Hematopoietic multipotent progenitor cell treated with erythropoietin and hydrocortisone succinate and interleukin-3 and kit ligand, for 15 days (in vitro differentiated cells): ENCODE data around the gene CES4A.
"Not testable (repeated sequence)": the region's sequence is repeated elsewhere in the genome, so short reads cannot be mapped to it uniquely, and the experiment has no call there.

Experiments
- DNase-seq: peaks from one replicate; pipeline ENCODE4 v3.0.0-alpha.2; 2015; ENCODE audit warnings: low spot score

The CES4A gene

DNA sequence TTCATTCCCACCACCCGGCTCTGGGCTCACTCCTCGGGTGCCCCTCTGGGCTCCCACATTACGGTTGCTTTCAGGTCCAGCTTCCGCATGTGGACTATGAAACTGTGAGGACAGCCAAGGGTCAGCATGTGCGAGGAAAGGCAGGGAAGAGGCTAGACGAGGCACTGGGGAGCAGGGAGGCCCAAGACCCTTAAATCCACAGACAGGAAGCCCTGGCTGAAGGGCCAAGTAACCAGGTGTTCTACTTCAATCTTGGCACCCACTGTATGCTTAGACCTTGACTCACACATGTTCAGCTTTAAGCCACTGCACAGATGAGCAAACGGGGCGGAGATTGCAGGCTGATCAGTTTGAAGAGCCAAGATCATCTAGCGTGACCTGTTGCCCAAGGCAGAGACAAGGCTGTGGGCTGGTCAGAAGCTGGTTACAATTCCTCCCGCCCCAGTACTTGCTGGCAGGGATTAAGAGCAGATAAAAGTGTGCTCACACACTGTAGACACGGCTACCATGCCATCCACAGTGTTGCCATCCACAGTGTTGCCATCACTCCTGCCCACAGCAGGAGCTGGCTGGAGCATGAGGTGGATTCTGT is at the start of gene CES4A:
Gene CES4A, plus strand, starts transcription at position 393 of the 592 bp plus-strand sequence. Its CDS starts 184 bp downstream, at position 577.
- no peak for DNase-seq

DNA sequence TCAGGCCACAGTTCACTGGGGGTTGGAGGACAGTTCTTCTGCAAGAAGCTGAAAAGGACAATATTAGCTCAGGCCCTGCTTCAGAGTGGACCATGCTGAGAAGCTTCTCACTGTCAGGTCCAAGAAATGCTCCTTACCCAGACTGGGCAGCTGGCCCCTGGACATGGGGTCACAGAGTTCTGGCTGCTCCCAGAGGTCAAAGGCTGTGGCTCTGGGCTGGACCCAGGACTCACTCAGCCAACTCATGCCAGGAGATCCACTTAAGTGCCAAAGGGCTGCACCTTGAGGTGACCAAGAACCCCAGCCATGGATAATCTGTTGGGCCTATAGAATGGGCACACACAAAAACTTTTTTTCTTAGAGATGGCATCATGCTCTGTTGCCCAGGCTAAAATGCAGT is 49.0 kb upstream of the CES4A start:
- no peak for DNase-seq

DNA sequence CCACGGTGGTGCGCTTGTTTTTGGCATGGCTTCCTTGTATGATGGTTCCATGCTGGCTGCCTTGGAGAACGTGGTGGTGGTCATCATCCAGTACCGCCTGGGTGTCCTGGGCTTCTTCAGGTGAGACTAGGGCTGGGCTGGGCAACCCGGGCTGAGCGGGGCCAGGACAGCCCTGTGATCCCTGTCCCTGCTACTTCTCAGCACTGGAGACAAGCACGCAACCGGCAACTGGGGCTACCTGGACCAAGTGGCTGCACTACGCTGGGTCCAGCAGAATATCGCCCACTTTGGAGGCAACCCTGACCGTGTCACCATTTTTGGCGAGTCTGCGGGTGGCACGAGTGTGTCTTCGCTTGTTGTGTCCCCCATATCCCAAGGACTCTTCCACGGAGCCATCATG is 48.2 kb upstream of the CES4A start:
- DNase-seq: no peak

DNA sequence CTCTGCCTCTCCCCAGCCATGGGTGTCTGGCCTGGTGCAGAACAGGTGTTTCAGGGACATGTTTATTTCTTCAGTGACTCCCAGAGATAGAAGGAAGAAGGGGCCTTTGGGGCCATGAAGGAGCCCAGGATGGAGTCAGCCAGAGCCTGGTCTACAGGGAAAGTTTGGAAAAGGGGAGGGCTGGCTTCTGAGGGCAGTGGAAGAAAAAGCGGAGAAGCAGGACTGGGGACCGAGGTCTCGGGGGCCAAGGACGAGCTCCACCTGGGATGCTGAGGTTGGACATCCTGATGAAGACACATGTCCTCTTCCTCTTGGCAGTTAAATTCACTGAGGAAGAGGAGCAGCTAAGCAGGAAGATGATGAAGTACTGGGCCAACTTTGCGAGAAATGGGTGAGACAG is 45.4 kb upstream of the CES4A start:
- DNase-seq: no peak

DNA sequence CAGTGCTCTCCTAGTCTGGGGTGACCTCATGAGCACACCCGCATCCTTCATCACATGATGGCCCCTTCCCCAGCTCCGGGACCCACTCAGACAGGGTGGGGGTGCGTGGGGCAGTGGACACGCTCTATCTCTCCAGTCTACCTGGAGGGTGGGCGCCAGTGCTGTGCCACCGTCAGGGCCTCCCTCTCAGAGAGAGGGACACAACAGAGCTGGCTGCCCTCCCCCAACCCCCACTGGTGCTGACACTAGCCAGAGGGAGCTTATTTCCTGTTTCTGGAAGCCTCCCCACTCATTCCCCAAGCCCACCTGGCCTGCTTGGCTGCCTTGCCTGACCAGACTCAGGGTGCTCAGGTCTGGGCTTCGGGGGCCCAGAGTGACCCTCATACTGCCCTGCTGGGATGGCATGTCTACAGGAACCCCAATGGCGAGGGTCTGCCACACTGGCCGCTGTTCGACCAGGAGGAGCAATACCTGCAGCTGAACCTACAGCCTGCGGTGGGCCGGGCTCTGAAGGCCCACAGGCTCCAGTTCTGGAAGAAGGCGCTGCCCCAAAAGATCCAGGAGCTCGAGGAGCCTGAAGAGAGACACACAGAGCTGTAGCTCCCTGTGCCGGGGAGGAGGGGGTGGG is 44.8 kb upstream of the CES4A start:
- DNase-seq: no peak

DNA sequence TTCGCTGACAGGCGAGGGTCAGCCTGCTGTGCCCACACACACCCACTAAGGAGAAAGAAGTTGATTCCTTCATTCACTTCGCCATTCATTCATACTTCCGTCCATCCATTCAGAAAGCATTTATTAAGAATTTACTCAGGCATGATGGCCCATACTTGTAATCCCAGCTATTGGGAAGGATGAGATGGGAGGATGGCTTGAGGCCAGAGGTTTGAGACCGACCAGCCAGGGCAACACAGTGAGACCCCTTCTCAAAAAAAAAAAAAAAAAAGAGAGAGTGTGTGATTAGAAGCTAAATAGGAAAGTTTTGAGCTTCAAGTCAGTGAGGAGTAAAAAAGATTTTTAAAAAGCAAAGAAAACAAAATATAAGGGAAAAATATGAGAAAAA is 44.3 kb upstream of the CES4A start:
- DNase-seq: no peak

DNA sequence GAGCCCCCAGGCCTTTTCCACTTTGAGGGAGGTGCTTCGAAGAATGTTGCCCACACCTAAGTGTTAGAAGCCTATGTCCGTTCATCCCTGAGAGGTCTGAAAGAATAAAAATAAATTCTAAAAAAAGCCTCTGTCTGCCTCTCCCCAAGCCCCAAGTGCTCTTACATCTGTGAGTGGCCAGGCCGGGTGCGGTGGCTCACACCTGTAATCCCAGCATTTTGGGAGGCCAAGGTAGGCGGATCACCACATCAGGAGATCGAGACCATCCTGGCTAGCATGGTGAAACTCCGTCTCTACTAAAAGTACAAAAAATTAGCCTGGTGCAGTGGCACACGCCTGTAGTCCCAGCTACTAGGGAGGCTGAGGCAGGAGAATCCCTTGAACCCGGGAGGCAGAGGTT is 43.4 kb upstream of the CES4A start:
- DNase-seq: not testable (repeated sequence)

DNA sequence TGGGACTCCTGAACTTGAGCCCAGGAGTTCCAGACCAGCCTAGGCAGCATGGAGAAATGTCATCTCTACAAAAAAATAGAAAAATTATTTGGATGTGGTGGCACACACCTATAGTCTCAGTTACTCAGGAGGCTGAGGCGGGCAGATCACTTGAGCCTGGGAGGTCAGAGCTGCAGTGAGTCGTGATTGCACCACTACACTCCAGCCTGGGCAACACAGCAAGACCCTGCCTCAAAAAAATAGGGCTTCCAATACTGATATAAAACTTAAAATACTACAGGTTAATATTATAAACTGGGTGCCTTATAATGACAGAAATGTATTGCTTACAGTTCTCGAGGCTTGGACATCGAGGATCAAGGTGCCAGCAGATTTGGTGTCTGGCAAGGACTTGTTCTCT is 42.5 kb upstream of the CES4A start:
- no peak for DNase-seq

DNA sequence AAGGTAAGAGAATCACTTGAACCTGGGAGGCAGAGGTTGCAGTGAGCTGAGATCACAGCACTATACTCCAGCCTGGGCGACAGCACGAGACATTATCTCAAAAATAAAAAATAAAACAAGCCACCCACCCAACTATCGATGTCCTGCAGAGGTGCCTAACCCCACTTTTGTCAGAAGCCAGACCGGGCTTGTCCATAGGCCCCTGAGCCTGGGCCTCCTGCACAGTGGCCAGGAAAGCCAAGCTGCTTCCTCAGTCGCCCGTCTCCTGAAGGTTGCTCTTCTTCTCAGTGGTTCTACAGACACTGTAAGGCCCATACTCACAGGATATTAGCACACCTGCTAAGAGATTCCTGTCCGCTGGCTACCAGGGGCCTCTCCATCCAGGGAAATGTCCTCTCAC is 41.8 kb upstream of the CES4A start:
- no peak for DNase-seq

DNA sequence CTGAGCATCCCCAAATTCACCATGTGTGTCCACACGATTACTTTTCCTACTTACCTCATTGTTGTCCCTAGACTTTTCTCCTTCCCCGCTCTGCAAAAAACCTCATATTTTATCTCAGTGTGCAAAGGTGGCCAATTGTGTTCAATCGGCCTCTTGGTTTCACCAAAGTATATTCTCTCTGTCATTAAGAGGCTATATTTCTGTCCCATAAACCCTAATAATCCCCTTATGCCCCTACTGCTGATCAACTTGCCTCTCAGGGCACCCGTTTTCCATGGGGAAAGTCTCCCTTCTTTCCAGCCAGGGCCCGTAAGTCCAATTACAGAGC is 41.5 kb upstream of the CES4A start:
- no peak for DNase-seq

DNA sequence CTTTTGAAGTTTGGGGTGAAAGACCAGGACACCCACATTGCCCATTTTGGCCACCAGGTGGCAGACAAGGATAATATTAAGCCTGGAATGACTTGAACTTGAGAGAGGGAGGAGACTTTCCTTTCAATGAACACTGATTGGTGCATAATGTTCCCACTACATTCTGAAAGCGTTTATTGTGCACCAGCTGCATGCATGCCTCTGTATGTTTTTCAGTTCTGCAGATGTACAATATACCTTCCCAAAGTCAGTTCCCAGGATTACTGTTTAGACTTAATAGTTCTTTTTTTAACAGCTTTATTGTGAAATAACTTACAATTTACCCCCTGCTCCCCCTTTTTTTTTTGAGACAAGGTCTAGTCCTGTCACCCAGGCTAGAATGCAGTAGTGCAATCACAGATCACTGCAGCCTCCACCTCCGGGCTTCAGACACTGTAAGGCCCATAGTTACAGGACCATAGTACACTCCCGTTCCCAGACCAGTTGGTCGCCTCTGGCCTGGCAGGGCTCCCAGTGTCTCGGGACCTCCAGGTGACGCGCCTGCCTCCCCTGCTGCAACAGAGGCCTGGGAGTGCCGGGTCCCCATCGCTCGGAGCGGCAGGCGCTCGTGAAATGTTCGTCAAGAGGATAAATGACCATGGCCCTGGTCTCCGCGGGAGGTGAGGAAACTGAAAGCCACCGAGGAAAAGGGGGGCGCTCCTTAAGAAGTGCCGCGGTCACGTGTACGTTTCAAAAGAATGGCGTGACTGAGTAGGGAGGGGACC is 40.9 kb upstream of the CES4A start:
- DNase-seq: peak; percentile 84

DNA sequence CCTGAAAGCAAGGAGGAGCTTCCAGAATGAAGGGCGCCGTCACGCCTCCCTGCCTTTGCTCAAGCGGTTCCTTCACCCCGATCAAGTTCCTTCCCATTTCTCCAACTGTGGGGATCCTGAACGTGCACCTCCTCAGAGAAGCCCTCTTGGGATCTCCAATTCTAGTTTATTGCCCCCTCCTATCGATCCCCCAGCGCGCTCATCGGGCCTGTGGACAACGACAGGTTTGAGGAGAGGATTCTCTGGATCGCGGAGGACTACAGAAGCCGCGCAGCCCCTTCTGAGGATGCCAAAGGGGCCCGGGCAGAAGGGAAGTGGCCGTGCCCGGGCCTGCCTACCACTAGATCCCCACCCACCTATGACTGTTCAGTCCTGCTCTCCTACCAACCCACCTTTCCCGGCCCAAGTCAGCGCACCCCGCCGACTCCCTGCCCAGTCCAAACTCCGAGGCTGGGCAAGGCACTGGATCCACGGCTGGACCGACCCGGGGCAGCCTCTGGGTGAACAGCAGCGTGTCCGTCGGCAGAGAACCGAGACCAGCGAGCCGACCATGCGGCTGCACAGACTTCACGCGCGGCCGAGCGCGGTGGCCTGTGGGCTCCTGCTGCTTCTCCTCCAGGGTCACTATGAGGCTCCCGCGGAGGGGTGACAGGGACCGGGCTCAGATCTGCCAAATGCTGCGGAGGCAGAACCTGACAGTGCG is 40.1 kb upstream of the CES4A start:
- DNase-seq: no peak

DNA sequence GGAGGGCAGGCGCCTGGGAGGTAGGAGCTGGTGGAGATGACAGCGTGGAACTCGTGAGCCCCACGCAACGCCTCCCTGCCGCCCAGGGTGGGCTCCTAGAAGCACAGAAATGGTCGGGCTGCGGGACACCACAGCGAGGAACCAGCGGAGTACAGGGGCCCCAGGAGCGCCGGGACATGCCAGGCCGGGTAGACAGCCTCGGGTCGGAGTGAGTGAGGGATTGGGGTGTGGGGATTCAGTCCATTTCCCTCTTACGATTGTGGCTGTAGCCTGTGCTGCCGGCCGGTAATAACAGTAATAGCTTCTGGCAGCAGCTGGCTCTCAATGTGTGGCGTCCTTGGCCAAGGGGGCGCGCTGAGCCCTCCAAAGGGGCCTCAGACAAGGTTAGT is 39.6 kb upstream of the CES4A start:
- no peak for DNase-seq

DNA sequence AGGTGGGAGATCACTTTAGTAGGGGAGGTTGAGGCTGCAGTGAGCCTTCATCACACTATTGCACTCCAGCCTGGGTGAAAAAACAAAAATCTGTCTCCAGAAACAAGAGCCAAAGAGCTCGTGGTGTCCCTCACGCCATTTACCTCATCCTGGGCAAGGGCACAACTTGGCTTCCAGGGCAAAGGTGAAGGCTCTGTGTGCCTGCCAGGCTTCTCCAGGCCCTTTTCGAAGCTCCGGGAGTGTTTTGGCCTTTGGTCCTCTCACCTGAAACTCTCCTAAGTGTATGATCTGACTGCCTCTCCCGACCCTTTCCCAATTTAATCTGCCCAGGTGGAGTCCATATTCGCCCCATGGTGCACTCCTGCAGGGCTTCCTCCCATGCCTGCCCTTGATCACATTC is 38.9 kb upstream of the CES4A start:
- DNase-seq: no peak

DNA sequence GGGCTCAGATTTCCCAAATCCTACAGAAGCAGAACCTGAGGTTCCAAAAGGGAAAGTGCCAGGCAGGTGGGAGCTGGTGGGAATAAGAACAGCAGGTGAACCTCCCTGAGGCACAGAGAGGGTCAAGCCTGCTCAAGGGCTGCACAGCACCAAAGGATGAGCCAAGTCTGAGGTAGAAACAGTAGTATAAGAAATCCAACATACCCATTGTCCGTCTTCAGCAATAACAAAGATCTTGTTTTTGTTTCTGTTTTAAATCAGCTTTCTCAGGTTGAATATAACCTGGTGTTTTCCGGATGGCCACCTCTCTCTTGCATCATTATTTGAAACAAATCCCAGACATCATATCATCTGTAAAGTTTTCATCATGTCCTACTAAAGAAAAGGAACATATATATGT is 38.0 kb upstream of the CES4A start:
- DNase-seq: no peak

DNA sequence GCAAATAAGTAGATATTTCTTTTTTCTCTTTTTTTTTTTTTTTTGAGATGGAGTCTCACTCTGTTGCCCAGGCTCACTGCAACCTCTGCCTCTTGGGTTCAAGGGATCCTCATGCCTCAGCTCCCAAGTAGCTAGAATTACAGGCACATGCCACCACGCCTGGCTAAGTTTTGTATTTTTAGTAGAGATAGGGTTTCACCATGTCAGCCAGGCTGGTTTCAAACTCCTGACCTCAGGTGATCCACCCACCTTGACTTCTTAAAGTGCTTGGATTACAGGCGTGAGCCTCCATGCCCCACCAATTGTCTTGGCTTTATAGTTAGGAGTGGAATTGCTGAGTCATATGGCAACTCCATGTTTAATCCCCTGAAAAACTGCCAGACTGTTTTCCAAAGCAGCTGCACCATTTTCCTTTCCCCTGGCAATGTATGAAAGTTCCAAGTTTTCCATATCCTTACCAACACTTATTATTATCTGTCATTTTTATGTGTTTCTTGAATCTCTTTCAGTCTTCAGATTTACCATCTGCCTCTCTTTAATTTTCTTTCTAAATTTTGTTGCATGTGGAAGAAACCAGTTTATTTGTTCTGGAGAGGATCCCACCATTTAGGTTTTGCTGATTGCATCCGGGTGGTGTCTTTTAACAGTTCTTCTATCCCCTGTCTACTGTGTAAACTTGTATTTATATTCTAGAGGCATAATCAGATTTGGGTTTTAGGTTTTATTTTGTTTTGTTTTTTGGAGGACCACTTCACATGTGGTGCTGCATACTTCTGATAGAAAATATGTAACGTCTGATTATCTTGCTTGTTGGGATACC is 37.2 kb upstream of the CES4A start:
- DNase-seq: no peak

DNA sequence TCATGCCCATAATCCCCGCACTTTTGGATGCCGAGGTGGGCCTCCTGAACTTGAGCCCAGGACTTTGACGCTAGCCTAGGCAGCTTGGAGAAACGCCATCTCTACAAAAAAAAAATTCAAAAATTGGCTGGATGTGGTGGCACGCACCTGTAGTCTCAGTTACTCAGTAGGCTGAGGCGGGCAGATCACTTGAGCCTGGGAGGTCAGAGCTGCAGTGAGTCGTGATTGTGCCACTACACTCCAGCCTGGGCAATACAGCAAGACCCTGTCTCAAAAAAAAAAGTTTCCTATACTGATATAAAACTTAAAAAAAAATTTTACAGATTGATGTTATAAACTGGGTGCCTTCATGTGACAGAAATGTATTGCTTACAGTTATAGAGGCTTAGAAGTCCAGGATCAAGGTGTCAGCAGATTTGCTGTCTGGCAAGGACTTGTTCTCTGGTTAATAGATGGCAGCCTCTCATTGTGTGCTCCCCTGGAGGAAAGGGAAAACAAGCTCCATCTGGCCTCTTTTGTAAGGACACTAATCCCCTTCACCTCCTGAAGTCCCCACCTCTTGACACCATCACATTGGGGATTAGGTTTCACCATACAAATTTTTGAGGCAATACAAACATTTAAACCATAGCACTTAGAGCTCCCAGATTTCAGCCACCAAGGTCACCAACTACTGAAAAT is 35.8 kb upstream of the CES4A start:
- no peak for DNase-seq

DNA sequence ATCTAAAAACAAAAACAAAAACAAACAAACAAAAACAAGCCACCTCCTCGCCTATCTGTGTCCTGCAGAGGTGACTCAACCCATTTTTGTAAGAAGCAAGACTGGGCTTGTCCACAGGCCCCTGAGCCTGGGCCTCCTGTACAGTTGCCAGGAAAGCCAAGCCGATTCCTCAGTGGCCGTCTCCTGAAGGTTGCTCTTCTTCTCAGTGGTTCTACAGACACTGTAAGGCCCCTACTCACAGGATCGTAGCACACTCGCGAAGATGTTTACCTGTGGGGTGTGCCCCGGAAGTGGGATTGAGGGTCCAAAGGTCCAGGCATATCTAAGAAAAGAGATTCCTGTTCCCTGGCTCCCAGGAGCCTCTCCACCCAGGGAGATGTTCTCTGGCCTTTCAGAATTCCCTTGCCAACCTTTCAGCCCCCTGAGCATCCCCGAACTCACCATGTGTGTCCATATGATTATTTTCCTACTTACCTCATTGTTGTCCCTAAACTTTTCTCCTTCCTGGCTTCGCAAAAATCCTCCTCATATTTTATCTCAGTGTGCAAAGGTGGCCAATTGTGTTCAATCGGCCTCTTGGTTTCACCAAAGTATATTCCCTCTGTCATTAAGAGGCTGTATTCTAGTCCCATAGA is 34.8 kb upstream of the CES4A start:
- DNase-seq: no peak

DNA sequence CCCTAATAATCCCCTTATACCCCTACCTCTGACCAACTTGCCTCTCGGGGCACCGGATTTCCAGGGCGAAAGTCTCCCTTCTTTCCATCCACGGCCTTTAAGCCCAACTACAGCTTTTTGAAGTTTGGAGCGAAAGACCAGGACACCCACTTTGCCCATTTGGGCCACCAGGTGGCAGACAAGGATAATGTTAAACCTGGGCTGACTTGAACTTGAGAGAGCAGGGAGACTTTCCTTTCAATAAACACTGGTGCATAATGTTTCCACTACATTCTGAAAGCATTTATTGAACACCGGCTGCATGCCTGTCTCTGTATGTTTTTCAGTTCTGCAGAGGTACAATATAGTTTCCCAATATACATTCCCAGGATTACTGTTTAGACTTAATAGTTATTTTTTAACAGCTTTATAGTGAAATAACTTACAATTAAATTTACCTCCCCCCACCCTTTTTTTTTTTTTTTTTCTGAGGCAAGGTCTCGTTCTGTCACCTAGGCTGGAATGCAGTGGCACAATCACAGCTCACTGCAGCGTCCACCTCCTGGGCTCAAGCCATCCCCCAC is 34.2 kb upstream of the CES4A start:
- DNase-seq: peak; percentile 65

DNA sequence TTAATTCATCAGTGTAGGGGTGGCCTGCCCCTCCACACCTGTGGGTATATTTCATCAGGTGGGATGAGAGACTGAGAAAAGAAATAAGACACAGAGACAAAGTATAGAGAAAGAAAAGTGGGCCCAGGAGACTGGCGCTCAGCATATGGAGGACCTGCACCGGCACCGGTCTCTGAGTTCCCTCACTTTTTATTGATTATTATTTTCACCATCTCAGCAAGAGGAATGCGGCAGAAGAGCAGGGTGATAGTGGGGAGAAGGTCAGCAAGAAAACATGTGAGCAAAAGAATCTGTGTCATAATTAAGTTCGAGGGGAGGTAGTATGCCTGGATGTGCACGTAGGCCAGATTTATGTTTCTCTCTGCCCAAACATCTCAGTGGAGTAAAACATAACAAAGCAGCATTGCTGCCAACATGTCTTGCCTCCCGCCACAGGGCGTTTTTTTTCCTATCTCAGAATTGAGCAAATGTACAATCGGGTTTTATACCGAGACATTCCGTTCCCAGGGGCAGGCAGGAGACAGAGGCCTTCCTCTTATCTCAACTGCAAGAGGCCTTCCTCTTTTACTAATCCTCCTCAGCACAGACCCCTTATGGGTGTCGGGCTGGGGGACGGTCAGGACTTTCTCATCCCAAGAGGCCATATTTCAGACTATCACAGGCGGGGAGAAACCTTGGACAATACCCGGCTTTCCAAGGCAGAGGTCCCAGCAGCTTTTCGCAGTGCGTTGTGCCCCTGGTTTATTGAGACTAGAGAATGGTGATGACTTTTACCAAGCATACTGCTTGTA is 32.8 kb upstream of the CES4A start:
- not testable (repeated sequence) for DNase-seq
